Fibroblast of lung (primary cell): ENCODE data around the gene CNTROB. TPM values are rescaled to one million over a fixed set of nuclear protein-coding genes. Genes with fewer than 3 reads are reported as not detected.

Experiments used
- DNase-seq, 2 donors: peaks; one replicate each; pipeline versions ENCODE4 v3.0.0 to v3.0.0-alpha.2; 2010; ENCODE audit warnings: low read depth in 2 of 2
- H2AFZ ChIP-seq: 2 replicates; pipeline ENCODE4 v1.5.1; 2012; ENCODE audit warnings: low read length, control low read depth, inconsistent platforms
- H3K27ac ChIP-seq: 2 replicates; pipeline ENCODE4 v1.5.1; 2011; ENCODE audit warnings: low read length, control low read depth; ENCODE audit not compliant: insufficient read depth
- H3K27me3 ChIP-seq: 2 replicates; pipeline ENCODE4 v1.5.1; 2011; ENCODE audit warnings: mild to moderate bottlenecking, low read length; ENCODE audit not compliant: control insufficient read depth, insufficient read depth
- H3K36me3 ChIP-seq: 2 replicates; pipeline ENCODE4 v1.5.1; 2011; ENCODE audit warnings: low read length; ENCODE audit not compliant: control insufficient read depth, insufficient read depth
- H3K4me1 ChIP-seq: 2 replicates; pipeline ENCODE4 v1.5.1; 2011; ENCODE audit warnings: low read length; ENCODE audit not compliant: control insufficient read depth, insufficient read depth; ENCODE audit errors: extremely low read depth
- H3K4me2 ChIP-seq: 2 replicates; pipeline ENCODE4 v1.5.1; 2011; ENCODE audit warnings: low read length, control low read depth; ENCODE audit not compliant: insufficient read depth; ENCODE audit errors: extremely low read depth
- H3K4me3 ChIP-seq, 4 experiments: fragments of 200-600 bp in 1 of 4; sonication (generic) in 1 of 4; replicated peaks in 1 of 4; 2 replicates each; pipeline ENCODE4 v1.5.1; 2011 to 2016; ENCODE audit warnings: low read length in 4 of 4, low read depth in 3 of 4, mild to moderate bottlenecking in 3 of 4, control low read depth in 2 of 4, inconsistent platforms in 1 of 4, mixed read lengths in 1 of 4; ENCODE audit not compliant: insufficient read depth in 1 of 4; ENCODE audit errors: control extremely low read depth in 1 of 4
- H3K79me2 ChIP-seq: 2 replicates; pipeline ENCODE4 v1.5.1; 2012; ENCODE audit warnings: mild to moderate bottlenecking, low read length, inconsistent platforms; ENCODE audit not compliant: control insufficient read depth, insufficient read depth
- H3K9ac ChIP-seq: 2 replicates; pipeline ENCODE4 v1.5.1; 2011; ENCODE audit warnings: mild to moderate bottlenecking, low read length, control low read depth; ENCODE audit not compliant: insufficient read depth
- H3K9me3 ChIP-seq: 2 replicates; pipeline ENCODE4 v1.5.1; 2012; ENCODE audit warnings: low read depth, low read length; ENCODE audit not compliant: control insufficient read depth, insufficient read depth
- H4K20me1 ChIP-seq: 2 replicates; pipeline ENCODE4 v1.5.1; 2011; ENCODE audit warnings: low read length; ENCODE audit not compliant: control insufficient read depth, insufficient read depth; ENCODE audit errors: extremely low read depth
- CTCF ChIP-seq, 2 donors: IDR thresholded peaks in 1 of 2; conservative IDR thresholded peaks in 1 of 2; 1 replicate in 1 of 2; 2 replicates in 1 of 2; pipeline ENCODE4 v1.5.1; 2011 to 2012; ENCODE audit warnings: low read length in 2 of 2, control low read depth in 1 of 2, inconsistent platforms in 1 of 2, low read depth in 1 of 2, mild to moderate bottlenecking in 1 of 2
- EZH2 ChIP-seq: IDR thresholded peaks from 2 replicates; pipeline ENCODE4 v1.5.1; 2012; ENCODE audit warnings: low read length, control low read depth, mild to moderate bottlenecking; ENCODE audit errors: missing control alignments
- polyA plus RNA-seq, 2 donors: library from polyadenylated mRNA; depleted of rRNA in 1 of 2; stranded (reverse) in 1 of 2; unstranded in 1 of 2; fragments of >200 nt; gene quantifications; 2 replicates each; pipeline ENCODE4 v1.2.1, GENCODE V29; 2011 to 2012; ENCODE audit warnings: missing spikeins in 1 of 2
- total RNA-seq: library from RNA; depleted of rRNA; stranded (reverse); fragments of >200 nt; gene quantifications from 2 replicates; pipeline ENCODE4 v1.2.1, GENCODE V29; 2014

Gene CNTROB
- total and polyA plus RNA-seq, 2 donors (not counting 1 experiment from before 2014, with no cell fraction given) = 12.6 to 17.2 TPM

DNA sequence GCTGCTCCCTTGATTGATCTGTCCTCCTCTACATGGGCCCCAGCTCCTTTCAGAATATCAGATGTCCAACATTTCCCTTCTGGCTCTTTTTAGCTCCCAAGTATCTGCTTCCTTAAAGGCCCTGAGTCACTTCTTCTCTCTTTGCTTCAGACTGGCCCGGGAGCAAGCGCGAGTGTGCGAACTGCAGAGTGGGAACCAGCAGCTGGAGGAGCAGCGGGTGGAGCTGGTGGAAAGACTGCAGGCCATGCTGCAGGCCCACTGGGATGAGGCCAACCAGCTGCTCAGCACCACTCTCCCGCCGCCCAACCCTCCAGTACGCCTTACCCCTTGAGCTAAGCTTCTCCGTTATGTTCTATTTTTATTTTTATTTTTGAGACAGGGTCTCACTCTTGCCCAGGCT is 12.3 kb downstream of the CNTROB start:
- Histone ChIP-seq H4K20me1 (no peaks in the 10 kb centered on the region), H3K9me3 (no peaks in the 10 kb centered on the region), H3K9ac (no peak overlapping the region), H3K4me3 (no peak overlapping the region), H3K27ac (no peak overlapping the region), H3K79me2 (no peaks in the 10 kb centered on the region), H3K36me3 (peaks cover 31% of the 10 kb centered on the region), H3K27me3 (no peaks in the 10 kb centered on the region), H3K4me1 (no peaks in the 10 kb centered on the region), H3K4me2 (no peak overlapping the region), H2AFZ (no peak overlapping the region)
- TF ChIP-seq CTCF (conservative IDR thresholded peaks at IDR 0.05 in 1 of 2, IDR thresholded peaks at IDR 0.05 in 1 of 2; ENCODE audit: low read depth in 1 of 2, low read length in 2 of 2) (no peak), EZH2 (no peak)
- no peak for DNase-seq

DNA sequence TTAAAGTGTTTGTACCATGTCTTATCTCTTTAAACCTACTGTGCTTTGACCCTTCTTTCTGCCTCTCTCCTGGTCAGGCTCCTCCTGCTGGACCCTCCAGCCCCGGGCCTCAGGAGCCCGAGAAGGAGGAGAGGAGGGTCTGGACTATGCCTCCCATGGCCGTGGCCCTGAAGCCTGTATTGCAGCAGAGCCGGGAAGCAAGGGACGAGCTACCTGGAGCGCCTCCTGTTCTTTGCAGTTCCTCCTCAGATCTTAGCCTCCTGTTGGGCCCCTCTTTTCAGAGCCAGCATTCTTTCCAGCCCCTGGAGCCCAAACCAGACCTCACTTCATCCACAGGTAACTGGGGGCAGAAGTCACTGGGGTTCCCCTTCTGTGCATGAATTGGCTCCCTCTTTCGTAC is 13.6 kb downstream of the CNTROB start:
- H3K27ac ChIP-seq = no peak overlapping the region
- no peak overlapping the region for H2AFZ ChIP-seq

GRCh38 chr17:7946441-7946840 is 14.4 kb downstream of the CNTROB start:
- peaks cover 29% of the 10 kb centered on the region for H3K36me3 ChIP-seq
- H4K20me1 ChIP-seq = no peaks in the 10 kb centered on the region
- H2AFZ ChIP-seq = no peak overlapping the region
- no peak for DNase-seq
- no peak overlapping the region for H3K4me3 ChIP-seq
- H3K27me3 ChIP-seq = no peaks in the 10 kb centered on the region
- H3K4me1 ChIP-seq = no peaks in the 10 kb centered on the region
- H3K9me3 ChIP-seq = no peaks in the 10 kb centered on the region
- no peak overlapping the region for H3K4me2 ChIP-seq
- no peak overlapping the region for H3K9ac ChIP-seq
- H3K79me2 ChIP-seq = no peaks in the 10 kb centered on the region
- TF ChIP-seq EZH2 = no peak
- TF ChIP-seq CTCF (conservative IDR thresholded peaks at IDR 0.05 in 1 of 2, IDR thresholded peaks at IDR 0.05 in 1 of 2; ENCODE audit: low read depth in 1 of 2, low read length in 2 of 2) = no peak
- no peak overlapping the region for H3K27ac ChIP-seq

More for the DNA sequence above, 13.6 kb downstream of the CNTROB start:
- no peak for TF ChIP-seq EZH2
- no peak for TF ChIP-seq CTCF (conservative IDR thresholded peaks at IDR 0.05 in 1 of 2, IDR thresholded peaks at IDR 0.05 in 1 of 2; ENCODE audit: low read depth in 1 of 2, low read length in 2 of 2)
- Histone ChIP-seq H4K20me1 (no peaks in the 10 kb centered on the region), H3K4me2 (no peak overlapping the region), H3K9me3 (no peaks in the 10 kb centered on the region), H3K79me2 (no peaks in the 10 kb centered on the region), H3K9ac (no peak overlapping the region), H3K36me3 (peaks cover 29% of the 10 kb centered on the region), H3K4me3 (no peak overlapping the region), H3K4me1 (no peaks in the 10 kb centered on the region), H3K27me3 (no peaks in the 10 kb centered on the region)
- no peak for DNase-seq
